Liver (tissue), 9 donors: ENCODE measurements around the gene UNC80. TPM values are rescaled to one million over a fixed set of nuclear protein-coding genes. Genes with fewer than 3 reads are reported as not detected.

Source experiments
- DNase-seq: peaks from one replicate; pipeline ENCODE4 v3.0.0-alpha.2; 2017; ENCODE audit warnings: low spot score
- H3K27ac ChIP-seq, 2 donors: one replicate each; pipeline ENCODE4 v1.7.0; 2013; ENCODE audit warnings: inconsistent platforms in 2 of 2, low read length in 2 of 2, control low read depth in 1 of 2, low read depth in 1 of 2, mild to moderate bottlenecking in 1 of 2
- H3K27me3 ChIP-seq, 4 donors: one replicate each; pipeline versions ENCODE4 v1.6.1 to v1.7.0; 2013; ENCODE audit warnings: low read length in 3 of 4, inconsistent platforms in 1 of 4, mild to moderate bottlenecking in 1 of 4, moderate library complexity in 1 of 4; ENCODE audit not compliant: control insufficient read depth in 4 of 4, insufficient read depth in 4 of 4
- H3K36me3 ChIP-seq, 4 donors: one replicate each; pipeline versions ENCODE4 v1.6.1 to v1.7.0; 2013; ENCODE audit warnings: low read length in 3 of 4, mild to moderate bottlenecking in 3 of 4, low read depth in 1 of 4, moderate library complexity in 1 of 4; ENCODE audit not compliant: control insufficient read depth in 4 of 4, insufficient read depth in 3 of 4
- H3K4me1 ChIP-seq, 4 donors: one replicate each; pipeline versions ENCODE4 v1.6.1 to v1.7.0; 2013; ENCODE audit warnings: low read length in 3 of 4, mild to moderate bottlenecking in 3 of 4, moderate library complexity in 1 of 4; ENCODE audit not compliant: control insufficient read depth in 4 of 4, insufficient read depth in 4 of 4
- H3K4me3 ChIP-seq, 3 donors: one replicate each; pipeline versions ENCODE4 v1.6.1 to v1.7.0; 2013; ENCODE audit warnings: low read length in 3 of 3, control low read depth in 1 of 3, low read depth in 1 of 3, mild to moderate bottlenecking in 1 of 3
- H3K9ac ChIP-seq, 2 donors: one replicate each; pipeline ENCODE4 v1.7.0; 2013; ENCODE audit warnings: low read length in 2 of 2, mild to moderate bottlenecking in 2 of 2, moderate library complexity in 2 of 2, control low read depth in 1 of 2, low read depth in 1 of 2
- H3K9me3 ChIP-seq, 4 donors: one replicate each; pipeline versions ENCODE4 v1.6.1 to v1.7.0; 2013; ENCODE audit warnings: low read length in 3 of 4; ENCODE audit not compliant: control insufficient read depth in 4 of 4
- CTCF ChIP-seq: fragments of 150-350 bp; IDR thresholded peaks from 2 replicates; pipeline ENCODE4 v1.5.1; 2017; ENCODE audit warnings: improper control_type of control experiment, low read depth, low read length; ENCODE audit not compliant: missing input control
- FOXA1 ChIP-seq: IDR thresholded peaks from 2 replicates; pipeline ENCODE4 v1.6.1; 2016; ENCODE audit warnings: antibody characterized with exemption
- FOXA2 ChIP-seq: IDR thresholded peaks from 2 replicates; pipeline ENCODE4 v1.6.1; 2016; ENCODE audit warnings: antibody characterized with exemption
- GABPA ChIP-seq, 2 donors: IDR thresholded peaks in 1 of 2; conservative IDR thresholded peaks in 1 of 2; 2 replicates each; pipeline ENCODE4 v1.6.1; 2016; ENCODE audit warnings: antibody characterized with exemption in 2 of 2, mild to moderate bottlenecking in 1 of 2, moderate library complexity in 1 of 2
- HNF4A ChIP-seq, 2 donors: conservative IDR thresholded peaks; 2 replicates each; pipeline ENCODE4 v1.6.1; 2016; ENCODE audit warnings: antibody characterized with exemption in 2 of 2, mild to moderate bottlenecking in 2 of 2
- HNF4G ChIP-seq: IDR thresholded peaks from 2 replicates; pipeline ENCODE4 v1.6.1; 2016; ENCODE audit warnings: antibody characterized with exemption
- JUND ChIP-seq, 2 donors: IDR thresholded peaks; 2 replicates each; pipeline ENCODE4 v1.6.1; 2016; ENCODE audit warnings: antibody characterized with exemption in 2 of 2
- NR2F2 ChIP-seq: IDR thresholded peaks from 2 replicates; pipeline ENCODE4 v1.6.1; 2016; ENCODE audit warnings: antibody characterized with exemption
- RAD21 ChIP-seq, 2 donors: IDR thresholded peaks; 2 replicates each; pipeline ENCODE4 v1.6.1; 2016; ENCODE audit warnings: antibody characterized with exemption in 2 of 2, mild to moderate bottlenecking in 2 of 2
- SP1 ChIP-seq: IDR thresholded peaks from 2 replicates; pipeline ENCODE4 v1.6.1; 2018; ENCODE audit warnings: antibody characterized with exemption, mild to moderate bottlenecking
- TAF1 ChIP-seq: conservative IDR thresholded peaks from 2 replicates; pipeline ENCODE4 v1.6.1; 2016; ENCODE audit warnings: antibody characterized with exemption, mild to moderate bottlenecking
- YY1 ChIP-seq: IDR thresholded peaks from 2 replicates; pipeline ENCODE4 v1.6.1; 2016; ENCODE audit warnings: antibody characterized with exemption, mild to moderate bottlenecking
- ZBTB33 ChIP-seq: IDR thresholded peaks from 2 replicates; pipeline ENCODE4 v1.6.1; 2016; ENCODE audit warnings: antibody characterized with exemption
- WGBS: extraction: QIAGEN DNeasy Blood & Tissue Kit; methylation state at CpG from one replicate; pipeline ENCODE4 v1.1.7; 2013; 5-methylcytosine and 5-hydroxymethylcytosine counted together
- polyA plus RNA-seq, 2 donors: library from polyadenylated mRNA; stranded (reverse) in 1 of 2; unstranded in 1 of 2; fragments of 200-250 nt in 1 of 2; fragments of >200 nt in 1 of 2; fragmentation: Nextera tagmentation in 1 of 2; extraction: Ambion mirVana in 1 of 2; gene quantifications; one replicate each; pipeline versions ENCODE4 v1.2.1 to v1.2.3, GENCODE V29; 2013 to 2015
- total RNA-seq, 2 donors: library from RNA; depleted of rRNA; stranded (reverse); fragments of >200 nt; gene quantifications; one replicate each; pipeline ENCODE4 v1.2.3, GENCODE V29; 2014
- TF ChIP-seq, protein P1 (sequence below): IDR thresholded peaks from 2 replicates; pipeline ENCODE4 v1.6.1; 2016; ENCODE audit warnings: antibody characterized with exemption, mild to moderate bottlenecking
- TF ChIP-seq, protein P2 (sequence below): IDR thresholded peaks from 2 replicates; pipeline ENCODE4 v1.6.1; 2016; ENCODE audit warnings: antibody characterized with exemption
- TF ChIP-seq, protein P3 (sequence below): IDR thresholded peaks from 2 replicates; pipeline ENCODE4 v1.6.1; 2016; ENCODE audit warnings: antibody characterized with exemption
- donor health status: healthy.
- donor health status: healthy.
- donor health status: healthy.
- donor health status: healthy.
- donor health status: healthy.

The UNC80 gene
- total and polyA plus RNA-seq, 4 donors: under 0.01 to 0.05 (median 0.02) TPM; not detected in 1

GRCh38 chr2:209766613-209767012 is 5.0 kb upstream of the UNC80 start:
- Histone ChIP-seq H3K36me3 (no peaks in the 10 kb centered on the region), H3K4me1 (peaks cover 0 to 3% (median 1%) of the 10 kb centered on the region in 4 donors), H3K4me3 (no peak overlapping the region), H3K9me3 (no peaks in the 10 kb centered on the region), H3K27ac (no peak overlapping the region), H3K27me3 (peaks cover 0 to 8% (median under 1%) of the 10 kb centered on the region in 4 donors), H3K9ac (no peak overlapping the region)
- DNase-seq: no peak
- no peak for TF ChIP-seq GABPA (IDR thresholded peaks at IDR 0.05 in 1 of 2, conservative IDR thresholded peaks at IDR 0.05 in 1 of 2)
- 83% methylated on average over 1 of the region's 1 CpG for WGBS

- Histone ChIP-seq H3K4me1 (peaks cover 0 to 3% (median 3%) of the 10 kb centered on the region in 4 donors), H3K36me3 (no peaks in the 10 kb centered on the region), H3K9me3 (no peaks in the 10 kb centered on the region), H3K4me3 (no peak overlapping the region), H3K9ac (no peak overlapping the region), H3K27ac (no peak overlapping the region), H3K27me3 (peaks cover 0 to 8% (median 4%) of the 10 kb centered on the region in 4 donors)
- DNase-seq: no peak
- 52% methylated on average over 2 of the region's 2 CpGs for WGBS
- TF ChIP-seq NR2F2 (no peak), JUND (IDR thresholded peaks at IDR 0.05) (no peak), FOXA1 (no peak), FOXA2 (no peak), YY1 (no peak), ZBTB33 (no peak), HNF4A (conservative IDR thresholded peaks at IDR 0.05) (no peak), HNF4G (no peak), TAF1 (no peak), RAD21 (IDR thresholded peaks at IDR 0.05) (no peak), GABPA (IDR thresholded peaks at IDR 0.05 in 1 of 2, conservative IDR thresholded peaks at IDR 0.05 in 1 of 2) (no peak), CTCF (no peak), SP1 (no peak)
- TF ChIP-seq, protein P1, sequence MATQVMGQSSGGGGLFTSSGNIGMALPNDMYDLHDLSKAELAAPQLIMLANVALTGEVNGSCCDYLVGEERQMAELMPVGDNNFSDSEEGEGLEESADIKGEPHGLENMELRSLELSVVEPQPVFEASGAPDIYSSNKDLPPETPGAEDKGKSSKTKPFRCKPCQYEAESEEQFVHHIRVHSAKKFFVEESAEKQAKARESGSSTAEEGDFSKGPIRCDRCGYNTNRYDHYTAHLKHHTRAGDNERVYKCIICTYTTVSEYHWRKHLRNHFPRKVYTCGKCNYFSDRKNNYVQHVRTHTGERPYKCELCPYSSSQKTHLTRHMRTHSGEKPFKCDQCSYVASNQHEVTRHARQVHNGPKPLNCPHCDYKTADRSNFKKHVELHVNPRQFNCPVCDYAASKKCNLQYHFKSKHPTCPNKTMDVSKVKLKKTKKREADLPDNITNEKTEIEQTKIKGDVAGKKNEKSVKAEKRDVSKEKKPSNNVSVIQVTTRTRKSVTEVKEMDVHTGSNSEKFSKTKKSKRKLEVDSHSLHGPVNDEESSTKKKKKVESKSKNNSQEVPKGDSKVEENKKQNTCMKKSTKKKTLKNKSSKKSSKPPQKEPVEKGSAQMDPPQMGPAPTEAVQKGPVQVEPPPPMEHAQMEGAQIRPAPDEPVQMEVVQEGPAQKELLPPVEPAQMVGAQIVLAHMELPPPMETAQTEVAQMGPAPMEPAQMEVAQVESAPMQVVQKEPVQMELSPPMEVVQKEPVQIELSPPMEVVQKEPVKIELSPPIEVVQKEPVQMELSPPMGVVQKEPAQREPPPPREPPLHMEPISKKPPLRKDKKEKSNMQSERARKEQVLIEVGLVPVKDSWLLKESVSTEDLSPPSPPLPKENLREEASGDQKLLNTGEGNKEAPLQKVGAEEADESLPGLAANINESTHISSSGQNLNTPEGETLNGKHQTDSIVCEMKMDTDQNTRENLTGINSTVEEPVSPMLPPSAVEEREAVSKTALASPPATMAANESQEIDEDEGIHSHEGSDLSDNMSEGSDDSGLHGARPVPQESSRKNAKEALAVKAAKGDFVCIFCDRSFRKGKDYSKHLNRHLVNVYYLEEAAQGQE: no peak
- TF ChIP-seq, protein P2, sequence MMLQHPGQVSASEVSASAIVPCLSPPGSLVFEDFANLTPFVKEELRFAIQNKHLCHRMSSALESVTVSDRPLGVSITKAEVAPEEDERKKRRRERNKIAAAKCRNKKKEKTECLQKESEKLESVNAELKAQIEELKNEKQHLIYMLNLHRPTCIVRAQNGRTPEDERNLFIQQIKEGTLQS: no peak
- TF ChIP-seq, protein P3, sequence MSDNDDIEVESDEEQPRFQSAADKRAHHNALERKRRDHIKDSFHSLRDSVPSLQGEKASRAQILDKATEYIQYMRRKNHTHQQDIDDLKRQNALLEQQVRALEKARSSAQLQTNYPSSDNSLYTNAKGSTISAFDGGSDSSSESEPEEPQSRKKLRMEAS: no peak
Measured at GRCh38 chr2:209767316-209767715, 4.3 kb upstream of the UNC80 start.
